Glomerular visceral epithelial cell (primary cell): ENCODE measurements around the gene ITGB3BP.
"Not testable (repeated sequence)": the region's sequence is repeated elsewhere in the genome, so short reads cannot be mapped to it uniquely, and the experiment has no call there.

ENCODE experiments used
- DNase-seq: peaks from one replicate; pipeline ENCODE4 v3.0.0-alpha.2; 2016; ENCODE audit errors: extremely low spot score

The ITGB3BP gene

GRCh38 chr1:63506782-63507181, 16.2 kb downstream of the ITGB3BP start:
- DNase-seq: no peak

- DNase-seq: no peak
Measured at GRCh38 chr1:63501256-63501655, 21.8 kb downstream of the ITGB3BP start.

DNA sequence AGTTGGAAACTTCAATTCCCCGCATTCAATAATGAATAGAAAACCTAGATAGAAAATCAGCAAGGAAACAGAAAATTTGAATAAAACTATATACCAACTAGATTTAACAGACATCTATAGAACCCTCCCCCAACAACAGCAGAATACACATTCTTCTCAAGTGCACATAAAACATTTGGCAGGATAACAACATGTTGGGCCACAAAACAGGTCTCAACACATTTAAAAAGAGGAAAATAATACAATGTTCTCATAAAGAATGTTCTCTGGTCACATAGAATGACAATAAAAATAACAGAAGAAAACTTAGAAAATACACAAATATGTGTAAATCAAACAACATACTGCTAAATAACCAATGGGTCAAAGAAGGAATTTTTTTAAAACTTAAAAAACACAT, 24.9 kb downstream of the ITGB3BP start:
- DNase-seq: no peak

- DNase-seq: no peak
Measured at GRCh38 chr1:63497577-63497976, 25.4 kb downstream of the ITGB3BP start.

DNA sequence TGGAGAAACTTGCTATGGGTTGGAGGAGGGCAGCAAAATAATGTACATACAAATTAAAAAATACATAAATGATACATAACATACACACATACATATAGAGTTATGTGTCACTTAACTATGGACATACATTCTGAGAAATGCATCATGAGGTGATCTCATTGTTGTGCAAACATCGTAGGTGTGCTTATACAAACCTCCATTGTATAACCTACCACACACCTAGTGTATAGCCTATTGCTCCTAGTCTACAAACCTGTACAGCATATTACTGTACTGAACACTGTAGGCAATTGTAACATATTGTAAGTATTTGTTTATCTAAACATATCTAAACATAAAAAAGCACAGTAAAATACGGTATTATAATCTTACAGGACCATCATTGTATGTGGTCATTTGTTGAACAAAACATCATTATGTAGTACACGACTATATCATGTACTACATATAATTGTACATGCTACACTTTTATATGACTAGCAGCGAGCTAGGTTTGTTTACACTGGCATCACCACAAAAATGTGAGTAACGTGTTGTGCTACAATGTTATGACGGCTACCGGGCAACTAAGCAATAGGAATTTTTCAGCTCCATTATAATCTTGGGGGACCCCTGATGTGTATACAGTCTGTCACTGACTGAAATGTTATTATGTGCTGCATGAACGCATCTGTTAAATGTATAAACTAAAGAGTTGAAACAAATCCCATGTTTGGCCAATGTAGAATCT, 35.5 kb downstream of the ITGB3BP start:
- peak; percentile 16 for DNase-seq

- no peak for DNase-seq
Measured at GRCh38 chr1:63486629-63487028, 36.4 kb downstream of the ITGB3BP start.

- DNase-seq: no peak
Measured at GRCh38 chr1:63480057-63480456, 43.0 kb downstream of the ITGB3BP start.

- DNase-seq: no peak
Measured at GRCh38 chr1:63475761-63476160, 47.3 kb downstream of the ITGB3BP start.

- DNase-seq: not testable (repeated sequence)
Measured at GRCh38 chr1:63468683-63469082, 54.3 kb downstream of the ITGB3BP start.

GRCh38 chr1:63466759-63467158, 56.3 kb downstream of the ITGB3BP start:
- DNase-seq: no peak

GRCh38 chr1:63466181-63466580, 56.8 kb downstream of the ITGB3BP start:
- DNase-seq: no peak

GRCh38 chr1:63463248-63463647, 59.8 kb downstream of the ITGB3BP start:
- no peak for DNase-seq

DNA sequence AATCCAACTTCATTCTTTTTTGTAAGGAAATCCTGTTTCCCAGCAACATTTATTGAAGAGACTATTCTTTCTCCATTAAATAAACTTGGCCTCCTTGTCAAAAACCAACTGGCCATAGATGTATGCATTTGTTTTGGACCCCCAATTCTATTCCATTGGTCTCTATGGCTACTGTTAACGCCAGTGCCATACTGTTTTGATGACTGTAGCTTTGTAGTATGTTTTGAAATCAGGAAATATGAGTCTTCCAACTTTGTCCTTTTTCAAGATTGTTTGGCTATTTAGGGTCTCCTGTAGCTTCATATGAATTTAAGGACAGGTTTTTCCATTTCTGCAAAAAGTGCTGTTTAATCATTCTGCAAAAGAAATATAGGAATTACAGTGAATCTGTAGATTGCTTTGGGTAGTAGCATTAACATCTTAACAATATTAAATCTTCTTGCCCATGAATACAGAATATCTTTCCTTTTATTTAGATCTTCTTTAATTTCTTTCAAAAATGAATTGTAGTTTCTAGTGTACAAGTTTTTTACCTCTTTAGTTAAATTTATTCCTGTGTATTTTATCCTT, 61.3 kb downstream of the ITGB3BP start:
- DNase-seq: no peak

DNA sequence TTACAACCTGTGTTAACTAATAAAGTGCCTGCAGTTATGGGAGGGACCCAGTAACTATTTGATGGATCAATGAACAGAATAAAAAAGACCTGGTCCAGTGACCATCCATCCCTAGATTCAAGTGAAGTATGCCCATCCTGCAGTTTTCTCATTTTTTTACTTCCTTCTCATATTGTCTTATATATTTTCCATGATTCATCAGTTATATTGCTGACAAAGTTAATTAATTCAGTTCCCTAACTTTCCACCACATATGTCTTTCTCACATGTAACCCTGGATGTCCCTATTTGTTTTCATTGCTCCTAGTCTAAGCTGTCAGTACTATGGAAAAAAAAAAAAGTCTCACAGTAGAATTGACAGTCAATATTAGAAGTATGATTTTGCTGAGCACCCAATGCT, 64.3 kb downstream of the ITGB3BP start:
- DNase-seq: no peak

- no peak for DNase-seq
Measured at GRCh38 chr1:63454269-63454668, 68.8 kb downstream of the ITGB3BP start.

DNA sequence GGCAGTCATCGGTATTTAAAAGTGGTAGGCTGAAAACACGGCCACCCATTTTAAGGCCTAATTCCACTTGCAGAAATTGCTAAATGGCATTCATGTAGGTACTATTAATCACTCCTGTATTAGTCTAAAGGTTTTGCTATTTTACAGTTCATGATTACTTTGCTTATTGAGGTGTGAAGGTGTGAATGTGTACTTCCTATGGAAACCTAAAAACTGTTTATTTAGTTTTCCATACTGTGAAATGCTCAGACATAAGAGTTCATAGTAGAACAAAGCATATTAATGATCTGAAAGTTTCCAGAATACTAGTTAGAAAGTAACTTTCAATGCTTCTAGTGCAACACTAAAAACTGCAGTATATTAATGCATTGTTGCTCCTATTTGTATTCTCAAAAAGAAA, 69.8 kb downstream of the ITGB3BP start:
- DNase-seq: no peak

- DNase-seq: no peak
Measured at GRCh38 chr1:63450416-63450815, 72.6 kb downstream of the ITGB3BP start.

GRCh38 chr1:63448731-63449246, 74.2 kb downstream of the ITGB3BP start:
- no peak for DNase-seq

DNA sequence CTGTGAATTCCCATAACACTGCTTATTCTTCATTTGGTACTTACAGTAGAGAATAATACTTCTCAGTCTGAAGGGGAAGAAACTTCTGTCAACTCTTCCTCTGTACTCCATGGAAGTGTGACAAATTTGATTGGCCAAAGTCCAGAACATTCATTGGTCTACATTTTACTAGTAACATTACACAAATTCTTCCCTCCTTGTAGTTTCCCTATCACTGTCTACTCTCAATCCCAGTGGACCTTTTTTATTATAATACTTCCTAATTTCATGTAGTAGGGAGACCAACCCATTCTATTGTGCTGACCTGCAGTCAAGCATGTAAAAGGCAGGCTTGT, 80.9 kb downstream of the ITGB3BP start:
- no peak for DNase-seq

DNA sequence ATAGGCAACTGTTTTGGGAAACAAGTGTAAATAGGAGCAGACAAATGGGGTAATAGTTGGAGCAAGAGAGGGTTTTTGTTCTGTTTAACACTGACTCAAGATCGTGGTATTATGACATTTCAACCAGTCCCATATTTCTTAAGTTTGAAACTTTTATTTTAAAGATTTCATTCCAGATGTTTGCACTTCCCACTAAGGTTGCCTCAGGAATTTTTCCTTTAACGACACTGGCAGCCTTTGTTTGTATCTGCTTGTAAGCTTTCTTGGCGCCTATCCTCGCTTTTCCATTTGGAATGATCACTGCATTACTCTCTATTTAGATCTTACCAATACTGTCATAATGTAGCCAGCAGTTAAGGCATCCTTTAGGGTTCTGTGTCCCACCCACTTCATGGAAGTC, 87.9 kb downstream of the ITGB3BP start:
- DNase-seq: no peak

- no peak for DNase-seq
Measured at GRCh38 chr1:63429281-63429680, 93.7 kb downstream of the ITGB3BP start.

DNA sequence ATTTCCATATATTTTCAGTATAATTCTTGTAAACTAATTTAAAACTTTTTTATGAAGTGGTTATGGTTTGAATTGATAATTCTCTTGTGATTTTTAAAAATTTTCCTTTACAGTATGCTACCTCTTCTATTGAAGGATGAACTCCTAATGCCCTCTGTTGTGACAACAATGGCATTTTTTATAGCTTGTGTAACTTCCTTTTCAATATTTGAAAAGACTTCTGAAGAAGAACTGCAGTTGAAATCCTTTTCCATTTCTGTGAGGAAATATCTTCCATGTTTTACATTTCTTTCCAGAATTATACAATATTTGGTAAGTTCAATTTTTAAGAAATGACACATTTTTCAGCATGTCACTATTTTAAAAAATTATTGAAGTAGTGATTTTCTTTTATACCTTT, 94.2 kb downstream of the ITGB3BP start:
- no peak for DNase-seq

DNA sequence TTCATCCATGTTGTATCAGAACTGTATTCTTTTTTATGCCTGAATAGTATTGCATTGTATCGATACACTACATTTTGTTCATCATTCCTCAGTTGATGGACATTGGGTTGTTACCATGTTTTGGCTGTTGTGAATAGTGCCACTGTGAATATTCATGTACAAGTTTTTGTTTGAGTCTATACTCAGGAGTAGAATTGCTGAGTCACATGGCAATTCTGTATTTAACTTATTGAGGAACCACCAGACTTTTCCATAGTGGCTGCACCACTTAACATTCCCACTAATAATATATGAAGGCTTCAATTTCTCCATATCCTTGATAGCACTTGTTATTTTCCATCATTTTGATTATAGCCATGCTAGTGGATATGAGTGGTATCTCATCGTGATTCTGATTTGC, 99.4 kb downstream of the ITGB3BP start:
- DNase-seq: no peak

DNA sequence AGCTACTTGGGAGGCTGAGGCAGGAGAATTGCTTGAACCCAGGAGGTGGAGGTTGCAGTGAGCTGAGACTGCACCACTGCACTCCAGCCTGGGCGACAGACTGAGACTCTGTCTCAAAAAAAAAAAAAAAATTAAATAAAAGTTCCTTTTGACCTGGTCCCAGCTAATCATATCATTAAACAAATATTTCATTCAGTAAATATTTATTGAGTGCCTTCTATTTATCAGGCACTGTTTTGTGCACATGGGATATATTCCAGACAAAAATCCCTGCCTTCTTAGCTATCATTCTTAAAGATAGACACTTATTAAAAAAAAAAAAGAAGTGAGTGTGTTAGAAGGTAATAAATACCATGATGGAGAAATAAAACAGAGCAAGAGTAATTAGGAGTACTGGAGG, 102.3 kb downstream of the ITGB3BP start:
- DNase-seq: not testable (repeated sequence)
